AG04450 (cell line): Measurements from ENCODE around the gene SMAD9. TPM values are rescaled to one million over a fixed set of nuclear protein-coding genes. Genes with fewer than 3 reads are reported as not detected.

Experiments
- CTCF ChIA-PET: fragments of 300-600, 350-600 bp; formaldehyde crosslinking; extraction: SDS; loops from one replicate; lab custom pipeline; 2022; ENCODE audit warnings: antibody characterized with exemption, inconsistent platforms; lab: Charles Lee
- POLR2A ChIA-PET: fragments of 350-600 bp; formaldehyde crosslinking; extraction: SDS; loops from one replicate; lab custom pipeline; 2021; ENCODE audit warnings: antibody characterized with exemption, inconsistent platforms; lab: Yijun Ruan, JAX
- DNase-seq: peaks from one replicate; pipeline ENCODE4 v3.0.0-alpha.2; 2011; ENCODE audit warnings: low read depth, low spot score
- H3K27ac ChIP-seq: one replicate; pipeline ENCODE4 v1.5.1; 2012; ENCODE audit warnings: low read depth, low read length, control low read depth
- H3K27me3 ChIP-seq: one replicate; pipeline ENCODE4 v1.6.0; 2012; ENCODE audit warnings: low read length; ENCODE audit not compliant: control insufficient read depth, insufficient read depth
- H3K4me3 ChIP-seq: 2 replicates; pipeline ENCODE4 v1.5.1; 2011; ENCODE audit warnings: mild to moderate bottlenecking, low read depth, low read length, control low read depth
- H3K9me3 ChIP-seq: 2 replicates; pipeline ENCODE4 v1.5.1; 2012; ENCODE audit warnings: low read length; ENCODE audit not compliant: control insufficient read depth, insufficient read depth
- polyA plus RNA-seq: library from polyadenylated mRNA; depleted of rRNA; stranded (reverse); fragments of >200 nt; gene quantifications from 2 replicates; pipeline ENCODE4 v1.2.3, GENCODE V29; 2011
- TF ChIP-seq, protein P1 (sequence below): IDR thresholded peaks from 2 replicates; pipeline ENCODE4 v1.5.1; 2011; ENCODE audit warnings: low read depth, low read length, control low read depth, inconsistent platforms

The SMAD9 gene
- polyA plus RNA-seq, 1 experiment = 5.3 TPM

DNA sequence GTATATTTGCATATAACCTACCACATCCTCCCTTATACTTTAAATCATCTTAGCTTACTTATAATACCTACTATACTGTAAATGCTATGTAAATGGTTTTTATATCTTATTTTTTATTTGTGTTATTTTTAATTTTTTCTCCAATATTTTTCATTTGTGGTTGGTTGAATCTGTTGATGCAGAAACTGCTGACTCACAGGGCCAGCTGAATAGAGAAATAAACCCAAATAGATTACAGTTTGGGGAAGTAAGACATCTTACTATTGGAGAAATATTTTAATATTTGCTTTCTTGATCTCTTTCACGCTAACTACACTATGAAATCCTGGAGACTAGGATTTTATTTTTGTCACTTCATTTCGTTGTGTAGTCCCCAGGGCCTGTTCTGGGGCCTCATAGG, 7.1 kb downstream of the SMAD9 start:
- Histone ChIP-seq H3K27me3 (no peaks in the 10 kb centered on the region), H3K27ac (no peak overlapping the region), H3K4me3 (no peak overlapping the region), H3K9me3 (no peaks in the 10 kb centered on the region)
- POLR2A ChIA-PET = interaction anchor here (0.6 kb wide), 1 partner anchor 16 kb away, joined by 5 read pairs; no protein-coding TSS in a partner anchor
- TF ChIP-seq, protein P1, sequence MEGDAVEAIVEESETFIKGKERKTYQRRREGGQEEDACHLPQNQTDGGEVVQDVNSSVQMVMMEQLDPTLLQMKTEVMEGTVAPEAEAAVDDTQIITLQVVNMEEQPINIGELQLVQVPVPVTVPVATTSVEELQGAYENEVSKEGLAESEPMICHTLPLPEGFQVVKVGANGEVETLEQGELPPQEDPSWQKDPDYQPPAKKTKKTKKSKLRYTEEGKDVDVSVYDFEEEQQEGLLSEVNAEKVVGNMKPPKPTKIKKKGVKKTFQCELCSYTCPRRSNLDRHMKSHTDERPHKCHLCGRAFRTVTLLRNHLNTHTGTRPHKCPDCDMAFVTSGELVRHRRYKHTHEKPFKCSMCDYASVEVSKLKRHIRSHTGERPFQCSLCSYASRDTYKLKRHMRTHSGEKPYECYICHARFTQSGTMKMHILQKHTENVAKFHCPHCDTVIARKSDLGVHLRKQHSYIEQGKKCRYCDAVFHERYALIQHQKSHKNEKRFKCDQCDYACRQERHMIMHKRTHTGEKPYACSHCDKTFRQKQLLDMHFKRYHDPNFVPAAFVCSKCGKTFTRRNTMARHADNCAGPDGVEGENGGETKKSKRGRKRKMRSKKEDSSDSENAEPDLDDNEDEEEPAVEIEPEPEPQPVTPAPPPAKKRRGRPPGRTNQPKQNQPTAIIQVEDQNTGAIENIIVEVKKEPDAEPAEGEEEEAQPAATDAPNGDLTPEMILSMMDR = no peak
- CTCF ChIA-PET = interaction anchor here (1.4 kb wide), 1 partner anchor 64 kb away, joined by 3 read pairs; no protein-coding TSS in a partner anchor
- no peak for DNase-seq

DNA sequence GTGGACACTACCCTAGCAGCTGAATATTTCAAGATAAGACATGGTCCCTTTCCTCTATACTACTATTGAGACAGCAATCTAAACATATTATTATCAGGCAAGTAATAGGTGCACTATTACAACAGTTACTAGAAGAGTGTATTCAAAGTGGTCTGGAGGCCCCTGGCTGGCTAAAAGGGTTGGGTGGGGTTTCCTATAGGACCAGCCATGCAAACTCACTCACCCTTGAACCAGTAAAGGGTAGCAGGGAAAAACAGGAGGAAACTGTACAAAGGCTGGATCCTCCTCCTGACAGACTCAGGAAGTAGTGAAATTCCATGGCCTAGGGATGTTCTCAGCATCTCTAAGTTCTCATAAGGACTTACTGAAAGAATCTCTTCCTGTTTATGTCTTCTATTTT, 7.7 kb downstream of the SMAD9 start:
- Histone ChIP-seq H3K4me3 (no peak overlapping the region), H3K27ac (no peak overlapping the region), H3K27me3 (no peaks in the 10 kb centered on the region), H3K9me3 (no peaks in the 10 kb centered on the region)
- POLR2A ChIA-PET = no interaction called here
- CTCF ChIA-PET = no interaction called here
- no peak for DNase-seq
- TF ChIP-seq, protein P1 = no peak

DNA sequence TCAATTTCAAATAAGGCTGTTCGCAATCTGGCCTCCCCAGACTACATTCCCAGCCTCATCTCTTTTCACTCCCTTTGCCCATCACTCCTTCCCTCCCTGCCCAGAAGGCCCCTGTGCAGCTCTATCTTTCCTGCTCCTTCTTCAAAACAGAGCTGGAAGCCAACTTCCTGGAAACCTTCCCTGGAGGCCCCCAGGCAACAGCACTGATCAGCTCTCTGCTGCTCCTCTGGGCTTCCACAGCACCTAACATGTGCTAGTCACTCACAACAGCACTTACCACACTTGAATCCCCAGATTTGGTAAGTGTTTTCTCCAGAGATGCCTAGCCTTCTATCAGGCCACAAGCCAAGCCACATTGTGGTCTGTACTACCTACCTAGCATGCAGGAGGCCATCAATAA, 9.5 kb downstream of the SMAD9 start:
- CTCF ChIA-PET = no interaction called here
- TF ChIP-seq, protein P1 = no peak
- POLR2A ChIA-PET = no interaction called here

DNA sequence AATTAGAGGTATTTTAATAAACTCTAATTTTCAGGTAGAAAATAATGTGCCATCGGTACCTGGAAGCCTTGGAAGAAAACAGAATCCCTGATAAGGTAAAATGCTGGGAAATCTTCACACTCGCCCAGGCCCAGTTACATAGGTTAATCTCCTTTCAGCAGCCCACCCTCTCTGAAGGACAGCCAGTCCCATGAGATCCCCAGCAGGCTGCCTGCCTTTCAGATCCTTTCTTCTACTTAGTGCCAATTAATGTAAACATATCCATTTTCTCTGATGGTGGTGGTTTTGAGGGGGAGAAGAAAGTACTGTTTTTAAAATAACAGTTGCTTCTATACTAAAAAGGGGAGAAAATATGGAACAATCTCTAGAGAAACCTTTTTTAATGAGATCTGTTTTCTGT, 12.2 kb downstream of the SMAD9 start:
- H3K27me3 ChIP-seq = no peaks in the 10 kb centered on the region
- TF ChIP-seq, protein P1 = no peak
- ChIA-PET POLR2A (no interaction called here), CTCF (no interaction called here)
- H3K4me3 ChIP-seq = no peak overlapping the region
- no peak overlapping the region for H3K27ac ChIP-seq
- H3K9me3 ChIP-seq = no peaks in the 10 kb centered on the region
- DNase-seq = no peak

More for the DNA sequence above, 9.5 kb downstream of the SMAD9 start:
- Histone ChIP-seq H3K4me3 (no peak overlapping the region), H3K9me3 (no peaks in the 10 kb centered on the region), H3K27ac (no peak overlapping the region), H3K27me3 (no peaks in the 10 kb centered on the region)
- DNase-seq = no peak

DNA sequence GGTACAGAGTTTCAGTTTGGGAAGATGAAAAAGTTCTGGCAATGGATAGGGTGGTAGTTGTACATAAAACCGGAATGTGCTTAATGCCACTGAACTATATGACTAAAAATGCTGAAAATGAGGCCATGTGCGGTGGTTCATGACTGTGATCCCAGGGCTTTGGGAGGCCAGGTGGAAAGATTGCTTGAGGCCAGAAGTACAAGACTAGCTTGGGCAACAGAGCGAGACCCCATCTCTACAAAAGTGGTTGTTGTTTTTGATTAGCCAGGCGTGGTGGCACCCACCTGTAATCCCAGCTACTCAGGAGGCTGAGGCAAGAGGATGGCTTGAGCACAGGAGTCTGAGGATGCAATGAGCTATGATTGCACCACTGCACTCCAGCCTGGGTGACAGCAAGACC, 12.8 kb downstream of the SMAD9 start:
- DNase-seq = no peak
- H3K27me3 ChIP-seq = no peaks in the 10 kb centered on the region
- no peak overlapping the region for H3K27ac ChIP-seq
- H3K4me3 ChIP-seq = no peak overlapping the region
- CTCF ChIA-PET = no interaction called here
- H3K9me3 ChIP-seq = no peaks in the 10 kb centered on the region
- TF ChIP-seq, protein P1 = no peak
- POLR2A ChIA-PET = no interaction called here
